AG04450 (cell line): Measurements from ENCODE around the gene STYX. TPM values are rescaled to one million over a fixed set of nuclear protein-coding genes. Genes with fewer than 3 reads are reported as not detected.

ENCODE experiments used
- CTCF ChIA-PET: fragments of 300-600, 350-600 bp; formaldehyde crosslinking; extraction: SDS; loops from one replicate; lab custom pipeline; 2022; ENCODE audit warnings: antibody characterized with exemption, inconsistent platforms; lab: Charles Lee
- POLR2A ChIA-PET: fragments of 350-600 bp; formaldehyde crosslinking; extraction: SDS; loops from one replicate; lab custom pipeline; 2021; ENCODE audit warnings: antibody characterized with exemption, inconsistent platforms; lab: Yijun Ruan, JAX
- DNase-seq: peaks from one replicate; pipeline ENCODE4 v3.0.0-alpha.2; 2011; ENCODE audit warnings: low read depth, low spot score
- H3K27ac ChIP-seq: one replicate; pipeline ENCODE4 v1.5.1; 2012; ENCODE audit warnings: low read depth, low read length, control low read depth
- H3K27me3 ChIP-seq: one replicate; pipeline ENCODE4 v1.6.0; 2012; ENCODE audit warnings: low read length; ENCODE audit not compliant: control insufficient read depth, insufficient read depth
- H3K4me3 ChIP-seq: 2 replicates; pipeline ENCODE4 v1.5.1; 2011; ENCODE audit warnings: mild to moderate bottlenecking, low read depth, low read length, control low read depth
- H3K9me3 ChIP-seq: 2 replicates; pipeline ENCODE4 v1.5.1; 2012; ENCODE audit warnings: low read length; ENCODE audit not compliant: control insufficient read depth, insufficient read depth
- CTCF ChIP-seq: IDR thresholded peaks from 2 replicates; pipeline ENCODE4 v1.5.1; 2011; ENCODE audit warnings: low read depth, low read length, control low read depth, inconsistent platforms
- polyA minus RNA-seq: library from RNA; depleted of rRNA, polyadenylated mRNA; stranded (reverse); fragments of >200 nt; gene quantifications from 2 replicates; pipeline ENCODE4 v1.2.3, GENCODE V29; 2011; rRNA and poly(A)+ RNA removed
- polyA plus RNA-seq: library from polyadenylated mRNA; depleted of rRNA; stranded (reverse); fragments of >200 nt; gene quantifications from 2 replicates; pipeline ENCODE4 v1.2.3, GENCODE V29; 2011; rRNA removed

The STYX gene
- polyA plus RNA-seq (9.7 and 13.1 TPM in 2 replicates), polyA minus RNA-seq (5.1 and 8.5 TPM in 2 replicates)

GRCh38 chr14:52729925-52730708 lies at the start of gene STYX:
Gene STYX, plus strand, starts transcription at chr14:52730166. Its CDS starts 309 bp downstream, at chr14:52730475.
- H3K4me3 ChIP-seq = peak within 1 kb of the TSS; percentile 95
- H3K27ac ChIP-seq = peak within 1 kb of the TSS; percentile 57
- POLR2A ChIA-PET = interaction anchor here (0.9 to 1.3 kb wide), 3 partner anchors 23 to 176 kb away, joined by 3 read pairs; partner anchors contain the start of gene ERO1A
- H3K27me3 ChIP-seq = no peaks in the 10 kb centered on the region
- DNase-seq = peak; percentile 94
- peaks cover 5% of the 10 kb centered on the region; the same call in 1 of the 2 replicates for H3K9me3 ChIP-seq
- no peak for TF ChIP-seq CTCF
- CTCF ChIA-PET = interaction anchor here (0.6 kb wide), 1 partner anchor 178 kb away, joined by 3 read pairs; the partner anchor contains the start of gene TXNDC16

GRCh38 chr14:52683985-52684520 lies 45.9 kb upstream of the STYX start:
- Histone ChIP-seq H3K27me3 (no peaks in the 10 kb centered on the region), H3K27ac (no peak overlapping the region), H3K9me3 (no peaks in the 10 kb centered on the region), H3K4me3 (no peak overlapping the region)
- no peak for TF ChIP-seq CTCF
- no peak for DNase-seq
- ChIA-PET POLR2A (no interaction called here), CTCF (no interaction called here)

- DNase-seq = no peak
- H3K27me3 ChIP-seq = no peaks in the 10 kb centered on the region
- POLR2A ChIA-PET = no interaction called here
- no peak overlapping the region for H3K4me3 ChIP-seq
- no peak overlapping the region for H3K27ac ChIP-seq
- CTCF ChIA-PET = interaction anchor here (0.5 kb wide), 1 partner anchor 390 kb away, joined by 3 read pairs; no protein-coding TSS in a partner anchor
- H3K9me3 ChIP-seq = no peaks in the 10 kb centered on the region
- TF ChIP-seq CTCF = no peak
Measured at GRCh38 chr14:52686176-52686575, 43.8 kb upstream of the STYX start.

- CTCF ChIA-PET = no interaction called here
- Histone ChIP-seq H3K9me3 (no peaks in the 10 kb centered on the region), H3K27me3 (no peaks in the 10 kb centered on the region), H3K27ac (no peak overlapping the region), H3K4me3 (no peak overlapping the region)
- POLR2A ChIA-PET = no interaction called here
- DNase-seq = no peak
- no peak for TF ChIP-seq CTCF
Measured at GRCh38 chr14:52690983-52691760, 38.8 kb upstream of the STYX start.
